Hepatocyte (in vitro differentiated cells): ENCODE results near the gene KIF17. TPM values are rescaled to one million over a fixed set of nuclear protein-coding genes. Genes with fewer than 3 reads are reported as not detected.

Experiments
- DNase-seq: peaks from one replicate; pipeline ENCODE4 v3.0.0-alpha.2; 2016; ENCODE audit warnings: low spot score
- H2AFZ ChIP-seq: fragments of 200-600 bp; sonication (generic); 2 replicates; pipeline ENCODE4 v1.6.0; 2016; ENCODE audit warnings: antibody characterized with exemption, mild to moderate bottlenecking
- H3K27ac ChIP-seq: fragments of 200-600 bp; sonication (generic); 2 replicates; pipeline ENCODE4 v1.5.1; 2016; ENCODE audit warnings: mild to moderate bottlenecking
- H3K27me3 ChIP-seq: fragments of 200-600 bp; sonication (generic); 2 replicates; pipeline ENCODE4 v1.6.1; 2016
- H3K36me3 ChIP-seq: fragments of 200-600 bp; sonication (generic); replicated peaks from 2 replicates; pipeline ENCODE4 v1.5.1; 2016; ENCODE audit warnings: low read depth; ENCODE audit not compliant: insufficient read depth
- H3K4me1 ChIP-seq: fragments of 200-600 bp; sonication (generic); 2 replicates; pipeline ENCODE4 v1.5.1; 2016; ENCODE audit warnings: mild to moderate bottlenecking, moderate library complexity; ENCODE audit not compliant: insufficient read depth
- H3K4me2 ChIP-seq: fragments of 200-600 bp; sonication (generic); 2 replicates; pipeline ENCODE4 v1.6.0; 2016
- H3K4me3 ChIP-seq: fragments of 200-600 bp; sonication (generic); 2 replicates; pipeline ENCODE4 v1.5.1; 2016; ENCODE audit warnings: mild to moderate bottlenecking
- H3K79me2 ChIP-seq: fragments of 200-600 bp; sonication (generic); 2 replicates; pipeline ENCODE4 v1.6.0; 2017; ENCODE audit warnings: mild to moderate bottlenecking
- H3K9me2 ChIP-seq: fragments of 200-600 bp; sonication (generic); replicated peaks from 2 replicates; pipeline ENCODE4 v1.6.0; 2017; ENCODE audit warnings: mild to moderate bottlenecking; ENCODE audit not compliant: insufficient read depth
- H3K9me3 ChIP-seq: fragments of 200-600 bp; sonication (generic); 2 replicates; pipeline ENCODE4 v1.5.1; 2016; ENCODE audit warnings: low read depth, mild to moderate bottlenecking
- H4K20me1 ChIP-seq: fragments of 200-600 bp; sonication (generic); 2 replicates; pipeline ENCODE4 v1.6.0; 2016; ENCODE audit warnings: mild to moderate bottlenecking; ENCODE audit not compliant: insufficient read depth, poor library complexity, severe bottlenecking
- CTCF ChIP-seq: fragments of 200-600 bp; sonication (generic); IDR thresholded peaks from 2 replicates; pipeline ENCODE4 v1.5.1; 2016; ENCODE audit warnings: antibody characterized with exemption, mild to moderate bottlenecking; ENCODE audit not compliant: poor library complexity
- EZH2 ChIP-seq: fragments of 200-600 bp; sonication (generic); IDR thresholded peaks from 2 replicates; pipeline ENCODE4 v1.6.1; 2016; ENCODE audit warnings: antibody characterized with exemption, mild to moderate bottlenecking, borderline replicate concordance
- EZH2phosphoT487 ChIP-seq: fragments of 200-600 bp; sonication (generic); IDR thresholded peaks from one replicate; pipeline ENCODE4 v1.6.1; 2018; ENCODE audit warnings: antibody characterized with exemption, mild to moderate bottlenecking, low read depth, moderate library complexity; ENCODE audit not compliant: unreplicated experiment, severe bottlenecking
- WGBS: methylation state at CpG from one replicate; pipeline ENCODE4 v1.1.6; 2016; ENCODE audit warnings: low lambda C conversion rate; ENCODE audit errors: missing lambda C conversion rate; 5-methylcytosine and 5-hydroxymethylcytosine counted together
- polyA plus RNA-seq: library from polyadenylated mRNA; unstranded; fragments of >200 nt; fragmentation: Nextera tagmentation; extraction: Ambion mirVana; gene quantifications from 2 replicates; pipeline ENCODE4 v1.2.1, GENCODE V29; 2016
- total RNA-seq: library from RNA; depleted of rRNA; stranded (reverse); fragments of >200 nt; gene quantifications from 2 replicates; pipeline ENCODE4 v1.2.3, GENCODE V29; 2014

The KIF17 gene
- total and polyA plus RNA-seq, 2 experiments from 2014 or later, result 0.23 to 0.28 TPM

DNA sequence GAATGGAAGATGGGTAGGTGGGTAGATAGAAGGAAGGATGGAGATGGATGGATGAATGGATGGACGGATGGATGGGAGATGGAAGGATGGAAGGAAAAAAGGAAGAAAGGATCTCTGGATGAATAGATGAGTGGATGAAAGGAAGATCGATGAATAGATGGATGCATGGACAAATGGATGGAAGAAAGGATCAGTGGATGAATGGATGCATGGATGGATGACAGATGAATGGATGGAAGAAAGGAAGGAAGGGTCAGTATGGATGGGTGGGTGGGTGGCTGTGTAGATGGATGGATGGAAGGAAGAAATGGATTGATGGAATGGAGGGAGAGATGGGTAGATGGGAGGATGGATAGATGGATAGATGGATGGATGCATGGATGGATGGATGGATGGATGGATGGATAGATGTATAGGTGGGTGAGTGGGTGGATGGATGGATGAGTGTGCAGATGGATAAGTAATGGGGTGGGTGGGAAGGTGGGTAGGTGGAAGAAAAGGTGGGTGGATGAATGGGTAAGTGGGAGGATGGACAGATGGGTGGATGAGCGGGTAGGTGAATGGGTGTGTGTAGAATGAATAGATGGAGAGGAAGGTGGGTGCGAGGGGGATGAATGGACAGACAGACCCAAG lies 14.6 kb downstream of the KIF17 start:
- Histone ChIP-seq H2AFZ (no peak overlapping the region), H3K9me3 (no peaks in the 10 kb centered on the region), H3K36me3 (no peaks in the 10 kb centered on the region), H3K27ac (no peak overlapping the region), H3K4me3 (no peak overlapping the region), H3K79me2 (no peaks in the 10 kb centered on the region), H3K4me2 (no peak overlapping the region), H3K4me1 (peaks cover under 1% of the 10 kb centered on the region), H3K9me2 (no peaks in the 10 kb centered on the region), H4K20me1 (no peaks in the 10 kb centered on the region), H3K27me3 (no peaks in the 10 kb centered on the region)
- 88% methylated on average over 3 of the region's 4 CpGs for WGBS
- TF ChIP-seq CTCF, result no peak
- TF ChIP-seq EZH2phosphoT487, result no peak
- no peak for TF ChIP-seq EZH2
- no peak for DNase-seq

- Histone ChIP-seq H3K27ac (no peak overlapping the region), H3K79me2 (no peaks in the 10 kb centered on the region), H3K27me3 (no peaks in the 10 kb centered on the region), H3K9me2 (no peaks in the 10 kb centered on the region), H3K4me3 (no peak overlapping the region), H3K4me2 (no peak overlapping the region), H4K20me1 (no peaks in the 10 kb centered on the region), H2AFZ (no peak overlapping the region), H3K36me3 (no peaks in the 10 kb centered on the region), H3K4me1 (peaks cover 6% of the 10 kb centered on the region), H3K9me3 (no peaks in the 10 kb centered on the region)
- no peak for DNase-seq
- TF ChIP-seq CTCF (no peak), EZH2 (no peak), EZH2phosphoT487 (no peak)
- 96% methylated on average over 1 of the region's 1 CpG for WGBS
Observed at GRCh38 chr1:20702416-20702815, 15.4 kb downstream of the KIF17 start.

GRCh38 chr1:20701847-20702246 lies 16.0 kb downstream of the KIF17 start:
- Histone ChIP-seq H3K4me3 (no peak overlapping the region), H3K9me3 (no peaks in the 10 kb centered on the region), H3K27ac (no peak overlapping the region), H4K20me1 (no peaks in the 10 kb centered on the region), H3K4me2 (no peak overlapping the region), H3K36me3 (no peaks in the 10 kb centered on the region), H3K27me3 (no peaks in the 10 kb centered on the region), H3K79me2 (no peaks in the 10 kb centered on the region), H2AFZ (no peak overlapping the region), H3K9me2 (no peaks in the 10 kb centered on the region), H3K4me1 (peaks cover 12% of the 10 kb centered on the region)
- TF ChIP-seq EZH2phosphoT487 (no peak), CTCF (no peak), EZH2 (no peak)
- DNase-seq, result no peak
- 93% methylated on average over 5 of the region's 5 CpGs for WGBS

DNA sequence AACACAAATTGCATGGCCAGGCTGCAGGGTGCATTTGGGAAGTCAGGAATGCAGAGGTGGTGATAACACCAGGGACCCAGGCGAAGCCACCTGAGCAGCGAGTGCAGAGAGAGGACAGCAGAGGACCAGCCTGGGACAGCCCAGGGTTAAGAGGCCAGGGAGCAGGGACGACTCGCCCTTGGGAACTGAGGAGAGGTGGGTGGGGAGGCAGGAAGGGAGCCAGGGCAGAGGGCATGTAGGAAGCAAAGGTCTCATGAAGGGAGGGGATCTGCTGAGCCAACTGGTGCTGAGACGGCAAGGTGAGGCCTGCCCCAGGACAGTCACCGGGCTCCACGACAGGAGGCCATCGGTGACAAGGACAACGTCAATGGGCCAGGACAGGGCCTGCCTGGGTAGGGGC lies 16.4 kb downstream of the KIF17 start:
- TF ChIP-seq EZH2, result no peak
- TF ChIP-seq EZH2phosphoT487, result no peak
- TF ChIP-seq CTCF, result no peak
- WGBS, result 86% methylated on average over 9 of the region's 9 CpGs
- Histone ChIP-seq H2AFZ (no peak overlapping the region), H3K4me2 (no peak overlapping the region), H3K27me3 (no peaks in the 10 kb centered on the region), H3K4me1 (peaks cover 12% of the 10 kb centered on the region), H3K79me2 (no peaks in the 10 kb centered on the region), H3K27ac (no peak overlapping the region), H3K4me3 (no peak overlapping the region), H3K36me3 (no peaks in the 10 kb centered on the region), H3K9me2 (no peaks in the 10 kb centered on the region), H4K20me1 (no peaks in the 10 kb centered on the region), H3K9me3 (no peaks in the 10 kb centered on the region)
- no peak for DNase-seq
